K562 (cell line): ENCODE measurements around the gene RASGRP2. TPM values are rescaled to one million over a fixed set of nuclear protein-coding genes. Genes with fewer than 3 reads are reported as not detected.

Experiments used
- ATAC-seq: fragments of 200-7000 bp; cut with Tn5 transposase; 3 replicates; pipeline ENCODE4 v1.9.1; 2020; ENCODE audit warnings: moderate library complexity
- BruUV-seq: library from RNA; stranded (reverse); fragments of 400-500 nt; replicated peaks from 2 replicates; lab custom pipeline; 2021; lab: Mats Ljungman, UMichigan
- CTCF ChIA-PET: fragments of 300-600 bp; formaldehyde crosslinking; extraction: SDS; loops from one replicate; lab custom pipeline; 2021; ENCODE audit warnings: low intra/inter-chr PET ratio; lab: Yijun Ruan, JAX
- POLR2A ChIA-PET: fragments of 300-600, 350-650 bp; sonication (Branson Sonifier 250); formaldehyde crosslinking; extraction: SDS; loops from one replicate; lab custom pipeline; 2021; ENCODE audit warnings: antibody characterized with exemption, inconsistent platforms; lab: Yijun Ruan, JAX
- DNase-seq, 4 experiments: peaks; one replicate each; pipeline versions ENCODE4 v3.0.0 to v3.0.0-alpha.2; 2011 to 2018; ENCODE audit warnings: low spot score in 3 of 4, mixed read lengths in 3 of 4; ENCODE audit errors: extremely low read depth in 1 of 4
- FAIRE-seq: peaks from 2 replicates; lab custom pipeline; 2011; peaks lifted over from hg19 to GRCh38; lab: Jason Lieb, UNC
- H2AFZ ChIP-seq: 2 replicates; pipeline ENCODE4 v1.6.0; 2011; ENCODE audit warnings: low read depth, low read length, control low read depth, inconsistent platforms
- H3K27ac ChIP-seq: fragments of 200-600 bp; 3 replicates; pipeline ENCODE4 v1.8.0; 2011; ENCODE audit warnings: low read depth, mild to moderate bottlenecking, control low read depth, inconsistent platforms, low read length, moderate library complexity, mixed read lengths; ENCODE audit errors: extremely low read depth
- H3K27me3 ChIP-seq, 2 experiments: fragments of 300-600 bp in 1 of 2; 2 replicates in 1 of 2; 3 replicates in 1 of 2; pipeline versions ENCODE4 v1.6.0 to v1.8.0; 2011; ENCODE audit warnings: inconsistent platforms in 2 of 2, low read length in 2 of 2, mild to moderate bottlenecking in 1 of 2, mixed read lengths in 1 of 2, moderate library complexity in 1 of 2; ENCODE audit not compliant: control insufficient read depth in 2 of 2, insufficient read depth in 2 of 2
- H3K36me3 ChIP-seq: fragments of 300-600 bp; 3 replicates; pipeline ENCODE4 v1.8.0; 2011; ENCODE audit warnings: mild to moderate bottlenecking, low read length, inconsistent platforms; ENCODE audit not compliant: control insufficient read depth, insufficient read depth
- H3K4me1 ChIP-seq, 2 experiments: fragments of 200-600 bp in 1 of 2; replicated peaks in 1 of 2; 2 replicates in 1 of 2; 3 replicates in 1 of 2; pipeline versions ENCODE4 v1.5.1 to v1.8.0; 2011; ENCODE audit warnings: inconsistent platforms in 2 of 2, low read length in 2 of 2, mild to moderate bottlenecking in 1 of 2, mixed read lengths in 1 of 2, moderate library complexity in 1 of 2; ENCODE audit not compliant: control insufficient read depth in 2 of 2, insufficient read depth in 2 of 2
- H3K4me2 ChIP-seq: 2 replicates; pipeline ENCODE4 v1.6.1; 2011; ENCODE audit warnings: low read length, control low read depth, inconsistent platforms, mixed read lengths; ENCODE audit not compliant: insufficient read depth
- H3K4me3 ChIP-seq: fragments of 200-600 bp; sonication (generic), shearing (Covaris generic); 2 replicates; pipeline ENCODE4 v1.5.1; 2016; ENCODE audit warnings: control low read depth, inconsistent platforms
- H3K79me2 ChIP-seq: fragments of 200-600 bp; 3 replicates; pipeline ENCODE4 v1.8.0; 2011; ENCODE audit warnings: low read length, inconsistent platforms; ENCODE audit not compliant: control insufficient read depth, insufficient read depth
- H3K9ac ChIP-seq, 2 experiments: 2 replicates each; pipeline versions ENCODE4 v1.6.0 to v1.6.1; 2011; ENCODE audit warnings: low read depth in 2 of 2, low read length in 2 of 2, control low read depth in 1 of 2, inconsistent platforms in 1 of 2, mild to moderate bottlenecking in 1 of 2, mixed read lengths in 1 of 2; ENCODE audit not compliant: insufficient read depth in 1 of 2
- H3K9me1 ChIP-seq: one replicate; pipeline ENCODE4 v1.6.0; 2011; ENCODE audit warnings: inconsistent platforms, mild to moderate bottlenecking, low read length, moderate library complexity; ENCODE audit not compliant: control insufficient read depth, insufficient read depth
- H3K9me3 ChIP-seq: replicated peaks from 2 replicates; pipeline ENCODE4 v1.5.1; 2011; ENCODE audit warnings: low read depth, low read length, inconsistent platforms; ENCODE audit not compliant: control insufficient read depth, insufficient read depth
- H4K20me1 ChIP-seq: replicated peaks from 2 replicates; pipeline ENCODE4 v1.6.1; 2011; ENCODE audit warnings: low read length, inconsistent platforms, mixed read lengths; ENCODE audit not compliant: control insufficient read depth, insufficient read depth
- CTBP1 ChIP-seq: fragments of 450-650 bp; IDR thresholded peaks from 2 replicates; pipeline ENCODE4 v1.6.1; 2016; ENCODE audit warnings: borderline replicate concordance
- NR2C2 ChIP-seq, 2 experiments: fragments of 200-800 bp in 1 of 2; sonication (Bioruptor generic) in 1 of 2; sonication (generic) in 1 of 2; formaldehyde crosslinking in 1 of 2; IDR thresholded peaks; 2 replicates each; pipeline versions ENCODE4 v1.6.1 to v1.8.0; 2016 to 2022; ENCODE audit warnings: mild to moderate bottlenecking in 1 of 2, missing compliant biosample characterization in 1 of 2, missing genetic modification characterization in 1 of 2, missing genetic modification reagents in 1 of 2
- PHF20 ChIP-seq: fragments of 450-650 bp; IDR thresholded peaks from 2 replicates; pipeline ENCODE4 v1.6.1; 2018; ENCODE audit not compliant: partially characterized antibody
- RFX5 ChIP-seq: IDR thresholded peaks from 2 replicates; pipeline ENCODE4 v1.6.1; 2011; ENCODE audit warnings: low read depth, mild to moderate bottlenecking, improper control_type of control experiment, low read length
- SLC30A9 ChIP-seq: fragments of 250-450 bp; sonication (Bioruptor Pico); IDR thresholded peaks from 2 replicates; pipeline ENCODE4 v1.8.0; 2022; ENCODE audit warnings: mild to moderate bottlenecking, moderate library complexity
- TAF7 ChIP-seq: fragments of 450-650 bp; IDR thresholded peaks from 2 replicates; pipeline ENCODE4 v1.6.1; 2016; ENCODE audit warnings: missing genetic modification characterization, missing compliant biosample characterization
- ZEB2 ChIP-seq: fragments of 450-650 bp; IDR thresholded peaks from 2 replicates; pipeline ENCODE4 v1.6.1; 2016
- WGBS: fragments of 100-300 bp; shearing (Covaris generic); methylation state at CpG from one replicate; pipeline ENCODE4 v1.1.6; 2016; ENCODE audit warnings: low coverage, mixed read lengths; ENCODE audit not compliant: insufficient coverage; ENCODE audit errors: missing lambda C conversion rate; 5-methylcytosine and 5-hydroxymethylcytosine counted together
- in situ Hi-C: fragments of 300-500 bp; cut with MboI; formaldehyde crosslinking; loops from 4 replicates; pipeline ENCODE4 v1.15.0; 2018; ENCODE audit warnings: inconsistent platforms, mixed read lengths
- intact Hi-C: fragments of 100-400 bp; cut with micrococcal nuclease; formaldehyde crosslinking; loops from 2 replicates; pipeline ENCODE4 v1.14.2; 2022
- polyA plus RNA-seq, 8 experiments: library from polyadenylated mRNA; depleted of rRNA in 4 of 8; stranded (reverse) in 5 of 8; unstranded in 3 of 8; fragments of >200 nt; fragmentation: Nextera tagmentation in 2 of 8; fragmentation: Illumina TruSeq in 1 of 8; extraction: Ambion mirVana in 2 of 8; extraction: Trizol in 1 of 8; gene quantifications; 2 replicates each; pipeline versions ENCODE4 v1.2.1 to v1.2.3, GENCODE V29; 2011 to 2014; ENCODE audit warnings: inconsistent platforms in 1 of 8, missing spikeins in 1 of 8
- total RNA-seq, 7 experiments: library from RNA; depleted of rRNA in 6 of 7; stranded (reverse); fragments of >200 nt in 6 of 7; fragmentation: Illumina TruSeq in 2 of 7; extraction: Trizol in 2 of 7; gene quantifications; 2 replicates each; pipeline versions ENCODE4 v1.2.1 to v1.2.3, GENCODE V29; 2011 to 2021; ENCODE audit warnings: low replicate concordance in 1 of 7
- TF ChIP-seq, protein P1 (sequence below): fragments of 450-650 bp; IDR thresholded peaks from 2 replicates; pipeline ENCODE4 v1.6.1; 2016; ENCODE audit warnings: low read depth
- TF ChIP-seq, protein P2 (sequence below), 2 experiments: fragments of 450-650 bp in 1 of 2; IDR thresholded peaks; 2 replicates each; pipeline ENCODE4 v1.6.1; 2011 to 2017; ENCODE audit warnings: low read depth in 2 of 2, antibody characterized with exemption in 1 of 2, borderline replicate concordance in 1 of 2, low read length in 1 of 2, mild to moderate bottlenecking in 1 of 2, mixed read lengths in 1 of 2; ENCODE audit not compliant: control insufficient read depth in 1 of 2

Gene RASGRP2
- total and polyA plus RNA-seq, 9 of the 15 experiments (the other 6 are each of a cell fraction or from before 2014, with no cell fraction given), result 0.87 to 22.7 (median 5.5) TPM

GRCh38 chr11:64711138-64711955 is 32.6 kb downstream of the RASGRP2 start:
- H3K79me2 ChIP-seq, result no peaks in the 10 kb centered on the region
- in situ Hi-C loops (no loop called here), intact Hi-C loops (no loop called here)
- H3K27ac ChIP-seq, result no peak overlapping the region
- DNase-seq, result peak in 2 of 4 experiments; percentile 33 to 41
- no peaks in the 10 kb centered on the region for H3K36me3 ChIP-seq
- H3K9me3 ChIP-seq, result no peaks in the 10 kb centered on the region; the same call in 1 of the 2 replicates
- H3K27me3 ChIP-seq, result peaks cover 21 to 30% of the 10 kb centered on the region in 2 experiments
- no peaks in the 10 kb centered on the region for H3K9me1 ChIP-seq
- no peak for FAIRE-seq
- H3K4me1 ChIP-seq, result peaks cover 12 to 38% of the 10 kb centered on the region in 2 experiments
- peak overlapping the region; percentile 62; the same call in 1 of the 2 replicates for H2AFZ ChIP-seq
- peak overlapping the region in 1 of 2 experiments; percentile 68; a peak in 1 of 4 replicates for H3K9ac ChIP-seq
- no TSS peak for BruUV-seq
- ATAC-seq, result no peak
- whole genome bisulfite sequencing, result 66% methylated on average over 24 of the region's 46 CpGs
- H3K4me3 ChIP-seq, result no peak overlapping the region
- H4K20me1 ChIP-seq, result peaks cover 8% of the 10 kb centered on the region; the same call in 1 of the 2 replicates
- no peak overlapping the region for H3K4me2 ChIP-seq
- ChIA-PET CTCF (no interaction called here), POLR2A (no interaction called here)
- TF ChIP-seq, protein P1, sequence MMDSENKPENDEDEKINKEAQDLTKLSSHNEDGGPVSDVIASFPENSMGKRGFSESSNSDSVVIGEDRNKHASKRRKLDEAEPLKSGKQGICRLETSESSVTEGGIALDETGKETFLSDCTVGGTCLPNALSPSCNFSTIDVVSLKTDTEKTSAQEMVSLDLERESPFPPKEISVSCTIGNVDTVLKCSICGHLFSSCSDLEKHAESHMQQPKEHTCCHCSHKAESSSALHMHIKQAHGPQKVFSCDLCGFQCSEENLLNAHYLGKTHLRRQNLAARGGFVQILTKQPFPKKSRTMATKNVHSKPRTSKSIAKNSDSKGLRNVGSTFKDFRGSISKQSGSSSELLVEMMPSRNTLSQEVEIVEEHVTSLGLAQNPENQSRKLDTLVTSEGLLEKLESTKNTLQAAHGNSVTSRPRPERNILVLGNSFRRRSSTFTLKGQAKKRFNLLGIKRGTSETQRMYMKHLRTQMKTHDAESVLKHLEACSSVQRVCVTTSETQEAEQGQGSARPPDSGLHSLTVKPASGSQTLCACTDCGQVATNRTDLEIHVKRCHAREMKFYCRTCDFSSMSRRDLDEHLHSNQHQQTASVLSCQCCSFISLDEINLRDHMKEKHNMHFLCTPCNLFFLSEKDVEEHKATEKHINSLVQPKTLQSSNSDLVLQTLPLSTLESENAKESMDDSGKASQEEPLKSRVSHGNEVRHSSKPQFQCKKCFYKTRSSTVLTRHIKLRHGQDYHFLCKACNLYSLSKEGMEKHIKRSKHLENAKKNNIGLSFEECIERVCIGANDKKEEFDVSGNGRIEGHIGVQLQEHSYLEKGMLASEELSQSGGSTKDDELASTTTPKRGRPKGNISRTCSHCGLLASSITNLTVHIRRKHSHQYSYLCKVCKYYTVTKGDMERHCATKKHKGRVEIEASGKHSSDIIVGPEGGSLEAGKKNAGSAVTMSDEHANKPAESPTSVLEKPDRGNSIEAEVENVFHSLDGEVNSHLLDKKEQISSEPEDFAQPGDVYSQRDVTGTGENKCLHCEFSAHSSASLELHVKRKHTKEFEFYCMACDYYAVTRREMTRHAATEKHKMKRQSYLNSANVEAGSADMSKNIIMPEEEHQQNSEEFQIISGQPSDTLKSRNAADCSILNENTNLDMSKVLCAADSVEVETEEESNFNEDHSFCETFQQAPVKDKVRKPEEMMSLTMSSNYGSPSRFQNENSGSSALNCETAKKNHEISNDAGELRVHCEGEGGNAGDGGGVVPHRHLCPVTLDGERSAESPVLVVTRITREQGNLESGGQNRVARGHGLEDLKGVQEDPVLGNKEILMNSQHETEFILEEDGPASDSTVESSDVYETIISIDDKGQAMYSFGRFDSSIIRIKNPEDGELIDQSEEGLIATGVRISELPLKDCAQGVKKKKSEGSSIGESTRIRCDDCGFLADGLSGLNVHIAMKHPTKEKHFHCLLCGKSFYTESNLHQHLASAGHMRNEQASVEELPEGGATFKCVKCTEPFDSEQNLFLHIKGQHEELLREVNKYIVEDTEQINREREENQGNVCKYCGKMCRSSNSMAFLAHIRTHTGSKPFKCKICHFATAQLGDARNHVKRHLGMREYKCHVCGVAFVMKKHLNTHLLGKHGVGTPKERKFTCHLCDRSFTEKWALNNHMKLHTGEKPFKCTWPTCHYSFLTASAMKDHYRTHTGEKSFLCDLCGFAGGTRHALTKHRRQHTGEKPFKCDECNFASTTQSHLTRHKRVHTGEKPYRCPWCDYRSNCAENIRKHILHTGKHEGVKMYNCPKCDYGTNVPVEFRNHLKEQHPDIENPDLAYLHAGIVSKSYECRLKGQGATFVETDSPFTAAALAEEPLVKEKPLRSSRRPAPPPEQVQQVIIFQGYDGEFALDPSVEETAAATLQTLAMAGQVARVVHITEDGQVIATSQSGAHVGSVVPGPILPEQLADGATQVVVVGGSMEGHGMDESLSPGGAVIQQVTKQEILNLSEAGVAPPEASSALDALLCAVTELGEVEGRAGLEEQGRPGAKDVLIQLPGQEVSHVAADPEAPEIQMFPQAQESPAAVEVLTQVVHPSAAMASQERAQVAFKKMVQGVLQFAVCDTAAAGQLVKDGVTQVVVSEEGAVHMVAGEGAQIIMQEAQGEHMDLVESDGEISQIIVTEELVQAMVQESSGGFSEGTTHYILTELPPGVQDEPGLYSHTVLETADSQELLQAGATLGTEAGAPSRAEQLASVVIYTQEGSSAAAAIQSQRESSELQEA, result no peak
- TF ChIP-seq PHF20 (no peak), TAF7 (tag) (no peak), SLC30A9 (CRISPR knock-in tag) (no peak), RFX5 (no peak), CTBP1 (no peak), NR2C2 (CRISPR knock-in tag; IDR thresholded peaks at IDR 0.05) (no peak), NR2C2 (tag; IDR thresholded peaks at IDR 0.05) (no peak), ZEB2 (no peak)
- TF ChIP-seq, protein P2, sequence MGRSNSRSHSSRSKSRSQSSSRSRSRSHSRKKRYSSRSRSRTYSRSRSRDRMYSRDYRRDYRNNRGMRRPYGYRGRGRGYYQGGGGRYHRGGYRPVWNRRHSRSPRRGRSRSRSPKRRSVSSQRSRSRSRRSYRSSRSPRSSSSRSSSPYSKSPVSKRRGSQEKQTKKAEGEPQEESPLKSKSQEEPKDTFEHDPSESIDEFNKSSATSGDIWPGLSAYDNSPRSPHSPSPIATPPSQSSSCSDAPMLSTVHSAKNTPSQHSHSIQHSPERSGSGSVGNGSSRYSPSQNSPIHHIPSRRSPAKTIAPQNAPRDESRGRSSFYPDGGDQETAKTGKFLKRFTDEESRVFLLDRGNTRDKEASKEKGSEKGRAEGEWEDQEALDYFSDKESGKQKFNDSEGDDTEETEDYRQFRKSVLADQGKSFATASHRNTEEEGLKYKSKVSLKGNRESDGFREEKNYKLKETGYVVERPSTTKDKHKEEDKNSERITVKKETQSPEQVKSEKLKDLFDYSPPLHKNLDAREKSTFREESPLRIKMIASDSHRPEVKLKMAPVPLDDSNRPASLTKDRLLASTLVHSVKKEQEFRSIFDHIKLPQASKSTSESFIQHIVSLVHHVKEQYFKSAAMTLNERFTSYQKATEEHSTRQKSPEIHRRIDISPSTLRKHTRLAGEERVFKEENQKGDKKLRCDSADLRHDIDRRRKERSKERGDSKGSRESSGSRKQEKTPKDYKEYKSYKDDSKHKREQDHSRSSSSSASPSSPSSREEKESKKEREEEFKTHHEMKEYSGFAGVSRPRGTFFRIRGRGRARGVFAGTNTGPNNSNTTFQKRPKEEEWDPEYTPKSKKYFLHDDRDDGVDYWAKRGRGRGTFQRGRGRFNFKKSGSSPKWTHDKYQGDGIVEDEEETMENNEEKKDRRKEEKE (IDR thresholded peaks at IDR 0.05; ENCODE audit: borderline replicate concordance in 1 of 2, control insufficient read depth in 1 of 2, low read depth in 2 of 2, low read length in 1 of 2), result no peak
